Urinary bladder (tissue), 4 donors: ENCODE measurements around the gene KSR2. TPM values are rescaled to one million over a fixed set of nuclear protein-coding genes. Genes with fewer than 3 reads are reported as not detected.
"Not testable (repeated sequence)": the region's sequence is repeated elsewhere in the genome, so short reads cannot be mapped to it uniquely, and the experiment has no call there.

Experiments
- DNase-seq: peaks from one replicate; pipeline ENCODE4 v3.0.0-alpha.2; 2015; ENCODE audit errors: extremely low spot score
- H3K27ac ChIP-seq: one replicate; pipeline ENCODE4 v1.5.1; 2013; ENCODE audit warnings: low read depth, mild to moderate bottlenecking, moderate library complexity
- H3K36me3 ChIP-seq: one replicate; pipeline ENCODE4 v1.6.1; 2013; ENCODE audit warnings: mild to moderate bottlenecking, moderate library complexity; ENCODE audit not compliant: insufficient read depth
- H3K4me1 ChIP-seq: one replicate; pipeline ENCODE4 v1.6.1; 2013; ENCODE audit warnings: mild to moderate bottlenecking, moderate library complexity; ENCODE audit not compliant: insufficient read depth
- H3K4me3 ChIP-seq: one replicate; pipeline ENCODE4 v1.5.1; 2013; ENCODE audit warnings: low read depth, low read length
- WGBS: extraction: QIAGEN DNeasy Blood & Tissue Kit; methylation state at CpG from one replicate; pipeline ENCODE4 v1.1.7; 2013; 5-methylcytosine and 5-hydroxymethylcytosine counted together
- polyA plus RNA-seq: library from polyadenylated mRNA; stranded (reverse); fragments of 200-250 nt; gene quantifications from one replicate; pipeline ENCODE4 v1.2.3, GENCODE V29; 2013
- total RNA-seq: library from RNA; depleted of rRNA; stranded (reverse); fragments of >200 nt; gene quantifications from one replicate; pipeline ENCODE4 v1.2.3, GENCODE V29; 2014
- donor health status: healthy with polysubstance abuse.
- donor health status: healthy.

Gene KSR2
- total and polyA plus RNA-seq, 2 donors, result 0.05 to 0.32 TPM

DNA sequence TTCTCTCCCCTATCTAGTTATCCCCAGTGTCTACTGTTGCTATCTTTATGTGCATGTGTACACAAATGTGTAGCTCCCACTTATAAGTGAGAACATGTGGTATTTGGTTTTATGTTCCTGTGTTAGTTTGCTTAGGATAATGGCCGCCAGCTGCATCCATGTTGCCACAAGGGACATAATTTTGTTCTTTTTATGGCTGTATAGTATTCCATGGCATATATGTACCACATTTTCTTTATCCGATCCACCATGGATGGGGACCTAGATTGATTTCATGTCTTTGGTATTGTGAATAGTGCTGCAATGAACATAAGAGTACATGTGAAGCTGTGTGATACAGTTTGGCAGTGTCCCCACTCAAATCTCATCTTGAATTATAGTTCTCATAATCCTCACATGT is 218.1 kb downstream of the KSR2 start:
- 87% methylated on average over 2 of the region's 2 CpGs for WGBS
- no peak overlapping the region for H3K4me3 ChIP-seq
- no peaks in the 10 kb centered on the region for H3K36me3 ChIP-seq
- no peaks in the 10 kb centered on the region for H3K4me1 ChIP-seq
- no peak overlapping the region for H3K27ac ChIP-seq
- DNase-seq, result no peak

DNA sequence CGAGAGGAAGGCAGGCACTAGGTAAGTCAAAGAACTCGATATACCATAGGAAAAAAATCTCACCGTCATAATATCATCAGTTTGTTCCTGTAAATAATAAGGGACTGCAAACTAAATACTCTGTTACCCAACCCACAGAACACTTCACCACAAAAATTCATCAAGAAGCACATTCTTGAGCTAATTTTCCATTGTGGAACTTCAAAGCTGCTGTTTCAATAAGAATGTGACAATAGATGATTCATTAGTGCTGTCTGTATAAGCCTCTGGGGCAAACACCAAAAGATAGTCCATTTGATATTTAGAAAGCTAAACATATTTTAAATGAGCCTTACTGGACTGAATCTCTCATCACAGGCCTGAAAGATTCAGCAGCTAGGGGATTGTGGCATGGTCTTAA is 219.4 kb downstream of the KSR2 start:
- H3K27ac ChIP-seq, result no peak overlapping the region
- H3K36me3 ChIP-seq, result no peaks in the 10 kb centered on the region
- DNase-seq, result no peak
- no peak overlapping the region for H3K4me3 ChIP-seq
- no peaks in the 10 kb centered on the region for H3K4me1 ChIP-seq
- 79% methylated on average over 3 of the region's 3 CpGs for WGBS

- not testable (repeated sequence) for H3K4me3 ChIP-seq, H3K27ac ChIP-seq, DNase-seq, H3K4me1 ChIP-seq, H3K36me3 ChIP-seq
These were observed 222.4 kb downstream of the KSR2 start for GRCh38 chr12:117746358-117746757.

DNA sequence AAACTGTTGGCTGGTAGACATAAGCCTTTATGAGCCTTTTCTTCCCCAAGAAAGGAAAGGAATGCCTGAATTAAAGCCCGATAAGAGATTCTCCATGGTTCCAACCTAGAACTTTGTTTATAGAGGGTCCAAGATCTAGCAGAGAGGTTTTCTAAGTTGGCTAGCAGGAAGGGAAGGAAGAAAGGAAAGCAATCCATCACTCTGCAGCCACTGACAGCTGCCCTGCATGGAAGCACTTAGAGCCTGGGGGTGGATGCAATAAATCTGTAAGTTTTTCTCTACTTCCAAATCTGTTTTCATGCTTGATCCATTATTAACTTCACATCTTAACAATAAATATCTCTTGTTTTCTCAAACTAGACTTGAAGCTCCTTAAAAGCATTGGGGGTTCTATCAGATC is 224.4 kb downstream of the KSR2 start:
- Histone ChIP-seq H3K4me1 (no peaks in the 10 kb centered on the region), H3K4me3 (no peak overlapping the region), H3K36me3 (no peaks in the 10 kb centered on the region), H3K27ac (no peak overlapping the region)
- WGBS, result 0% methylated on average over 1 of the region's 1 CpG
- DNase-seq, result no peak

- H3K36me3 ChIP-seq, result no peaks in the 10 kb centered on the region
- H3K4me3 ChIP-seq, result no peak overlapping the region
- H3K27ac ChIP-seq, result no peak overlapping the region
- 94% methylated on average over 1 of the region's 1 CpG for WGBS
- DNase-seq, result no peak
- no peaks in the 10 kb centered on the region for H3K4me1 ChIP-seq
These were observed 225.0 kb downstream of the KSR2 start for GRCh38 chr12:117743761-117744160.

DNA sequence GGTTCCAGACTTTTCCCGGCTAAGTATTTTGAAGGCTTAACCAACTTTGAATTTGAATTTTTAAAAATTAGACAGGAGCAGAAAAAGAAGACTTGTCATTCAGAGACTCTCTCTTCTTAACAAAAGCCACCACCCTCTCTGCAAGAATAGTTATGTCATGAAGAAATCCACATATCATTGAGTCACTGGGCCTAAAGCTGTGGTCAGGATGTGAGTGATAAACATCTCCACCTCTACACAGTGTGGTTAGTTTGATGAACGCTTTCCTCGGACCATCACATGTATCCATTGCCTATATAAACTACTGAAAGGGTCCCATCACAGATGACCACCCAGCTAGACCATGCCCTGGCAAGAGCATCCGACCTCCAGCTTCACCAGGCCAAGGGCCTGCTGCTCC is 226.1 kb downstream of the KSR2 start:
- H3K27ac ChIP-seq, result no peak overlapping the region
- H3K4me3 ChIP-seq, result no peak overlapping the region
- DNase-seq, result no peak
- no peaks in the 10 kb centered on the region for H3K4me1 ChIP-seq
- WGBS, result 78% methylated on average over 4 of the region's 4 CpGs
- no peaks in the 10 kb centered on the region for H3K36me3 ChIP-seq

DNA sequence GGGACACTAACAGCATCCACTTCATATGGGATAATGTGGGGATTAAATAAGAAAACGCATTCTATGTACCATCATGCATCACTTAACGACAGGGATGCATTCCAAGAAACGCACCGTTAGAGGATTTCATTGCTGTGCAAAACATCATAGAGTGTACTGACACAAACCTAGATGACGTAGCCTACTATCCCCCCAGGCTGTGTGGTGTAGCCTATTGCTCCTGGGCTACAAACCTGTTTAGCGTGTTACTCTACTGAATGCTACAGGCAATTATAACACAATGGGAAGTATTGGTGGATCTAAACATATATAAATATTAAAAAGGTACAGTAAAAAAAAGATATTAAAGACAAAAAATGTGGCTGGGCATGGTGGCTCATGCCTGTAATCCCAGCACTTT is 230.6 kb downstream of the KSR2 start:
- Histone ChIP-seq H3K27ac (no peak overlapping the region), H3K4me3 (no peak overlapping the region), H3K4me1 (no peaks in the 10 kb centered on the region), H3K36me3 (no peaks in the 10 kb centered on the region)
- WGBS, result 87% methylated on average over 6 of the region's 6 CpGs
- no peak for DNase-seq

- DNase-seq, result no peak
- no peak overlapping the region for H3K4me3 ChIP-seq
- no peaks in the 10 kb centered on the region for H3K4me1 ChIP-seq
- no peak overlapping the region for H3K27ac ChIP-seq
- WGBS, result 62% methylated on average over 1 of the region's 1 CpG
- no peaks in the 10 kb centered on the region for H3K36me3 ChIP-seq
These were observed 235.3 kb downstream of the KSR2 start for GRCh38 chr12:117733549-117733805.

DNA sequence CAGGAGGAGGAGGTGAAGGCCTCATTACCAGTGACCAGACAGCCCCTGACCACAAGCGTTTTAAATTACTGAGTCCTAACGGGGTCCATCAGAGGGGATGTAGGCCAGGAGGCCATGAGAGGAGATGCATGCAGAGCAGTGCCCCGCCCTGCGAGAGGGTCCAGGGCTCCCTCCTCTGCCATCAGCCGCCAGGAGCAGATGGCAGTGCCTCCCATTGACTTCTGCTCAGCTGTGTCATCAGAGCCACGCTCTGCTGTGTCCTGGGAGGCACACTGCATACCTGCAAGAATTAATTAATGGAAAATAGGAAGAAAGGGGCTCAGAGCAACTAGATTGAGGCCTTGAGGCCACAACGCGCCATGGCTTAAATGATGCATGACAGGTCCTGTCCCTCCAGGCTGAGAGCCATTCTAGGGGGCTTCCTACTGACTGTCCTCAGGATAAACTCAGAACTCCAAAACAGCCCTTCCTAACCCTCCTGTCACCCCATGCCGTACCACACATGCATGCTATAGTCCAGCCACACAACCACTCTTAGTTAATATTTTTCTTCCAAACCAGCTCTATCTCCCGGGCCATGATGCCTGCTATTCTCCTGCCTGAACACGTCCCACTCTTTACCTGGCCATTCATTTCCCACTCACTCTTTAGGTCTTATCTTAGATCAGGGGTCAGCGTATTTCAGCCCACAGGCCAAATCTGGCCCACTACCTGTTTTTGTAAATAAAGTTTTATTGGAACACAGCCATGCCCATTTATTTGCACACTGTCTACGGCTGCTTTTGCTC is 235.8 kb downstream of the KSR2 start:
- H3K27ac ChIP-seq, result no peak overlapping the region
- WGBS, result 85% methylated on average over 13 of the region's 13 CpGs

DNA sequence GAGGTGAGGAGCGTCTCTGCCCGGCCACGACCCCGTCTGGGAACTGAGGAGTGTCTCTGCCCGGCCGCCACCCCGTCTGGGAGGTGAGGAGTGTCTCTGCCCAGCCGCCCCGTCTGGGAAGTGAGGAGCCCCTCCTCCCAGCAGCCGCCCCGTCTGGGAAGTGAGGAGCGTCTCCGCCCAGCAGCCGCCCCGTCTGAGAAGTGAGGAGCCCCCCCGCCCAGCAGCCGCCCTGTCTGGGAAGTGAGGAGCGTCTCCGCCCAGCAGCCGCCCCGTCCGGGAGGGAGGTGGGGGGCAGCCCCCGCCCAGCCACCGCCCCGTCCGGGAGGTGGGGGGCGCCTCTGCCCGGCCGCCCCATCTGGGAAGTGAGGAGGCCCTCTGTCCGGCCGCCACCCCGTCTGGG is 237.7 kb downstream of the KSR2 start:
- WGBS, result 89% methylated on average over 32 of the region's 32 CpGs
- H3K4me3 ChIP-seq, DNase-seq, H3K36me3 ChIP-seq, H3K27ac ChIP-seq, H3K4me1 ChIP-seq: not testable (repeated sequence)

More for the DNA sequence above, 235.8 kb downstream of the KSR2 start:
- DNase-seq, result no peak
- Histone ChIP-seq H3K4me1 (no peaks in the 10 kb centered on the region), H3K4me3 (no peak overlapping the region), H3K36me3 (no peaks in the 10 kb centered on the region)

DNA sequence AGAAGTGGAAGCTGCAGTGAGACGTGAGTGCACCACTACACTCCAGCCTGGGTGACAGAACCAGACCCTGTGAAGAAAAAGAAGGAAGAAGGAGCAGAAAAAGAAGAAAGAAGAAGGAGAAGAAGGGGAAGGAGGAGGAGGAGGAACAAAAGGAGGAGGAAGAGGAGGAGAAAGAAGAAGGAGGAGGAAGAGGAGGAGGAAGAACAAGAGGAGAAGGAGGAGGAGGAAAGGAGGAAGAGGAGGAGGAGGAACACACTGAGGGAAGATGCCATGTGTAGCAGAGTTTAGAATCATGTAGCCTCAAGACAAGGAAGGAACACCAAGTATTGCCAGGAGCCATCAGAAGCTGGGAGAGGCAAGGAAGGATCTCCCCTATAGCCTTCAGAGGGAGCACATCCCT is 241.5 kb downstream of the KSR2 start:
- Histone ChIP-seq H3K27ac (no peak overlapping the region), H3K4me1 (no peaks in the 10 kb centered on the region), H3K4me3 (no peak overlapping the region), H3K36me3 (no peaks in the 10 kb centered on the region)
- no peak for DNase-seq
- WGBS, result 68% methylated on average over 1 of the region's 1 CpG

DNA sequence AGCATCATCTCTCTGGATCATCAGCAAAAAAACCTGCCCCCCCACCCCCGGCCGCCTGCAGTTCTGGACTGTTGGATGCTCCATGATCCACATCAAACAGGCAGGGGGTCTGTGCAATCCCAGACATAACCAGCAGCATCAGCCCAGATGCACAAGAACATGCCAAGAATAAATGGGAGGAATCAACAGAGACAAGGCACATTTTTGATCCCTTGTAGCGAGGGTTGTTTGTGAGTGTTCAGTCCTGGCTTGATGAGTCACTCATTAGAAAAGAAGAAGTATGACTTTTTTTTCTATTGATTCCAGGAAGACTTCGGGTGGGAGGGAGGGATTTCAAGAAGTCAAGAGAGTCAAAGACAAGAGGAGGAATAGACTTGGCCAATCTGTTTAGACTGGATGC is 244.2 kb downstream of the KSR2 start:
- H3K4me3 ChIP-seq, result no peak overlapping the region
- no peaks in the 10 kb centered on the region for H3K36me3 ChIP-seq
- H3K4me1 ChIP-seq, result no peaks in the 10 kb centered on the region
- WGBS, result 51% methylated on average over 4 of the region's 4 CpGs
- no peak for DNase-seq
- H3K27ac ChIP-seq, result no peak overlapping the region

- WGBS, result 47% methylated on average over 4 of the region's 4 CpGs
- Histone ChIP-seq H3K4me1 (no peaks in the 10 kb centered on the region), H3K27ac (no peak overlapping the region), H3K4me3 (no peak overlapping the region), H3K36me3 (no peaks in the 10 kb centered on the region)
- no peak for DNase-seq
These were observed 250.2 kb downstream of the KSR2 start for GRCh38 chr12:117718559-117718958.

- DNase-seq, result no peak
- 48% methylated on average over 1 of the region's 1 CpG for WGBS
- H3K36me3 ChIP-seq, result no peaks in the 10 kb centered on the region
These were observed 250.6 kb downstream of the KSR2 start for GRCh38 chr12:117718141-117718540.

DNA sequence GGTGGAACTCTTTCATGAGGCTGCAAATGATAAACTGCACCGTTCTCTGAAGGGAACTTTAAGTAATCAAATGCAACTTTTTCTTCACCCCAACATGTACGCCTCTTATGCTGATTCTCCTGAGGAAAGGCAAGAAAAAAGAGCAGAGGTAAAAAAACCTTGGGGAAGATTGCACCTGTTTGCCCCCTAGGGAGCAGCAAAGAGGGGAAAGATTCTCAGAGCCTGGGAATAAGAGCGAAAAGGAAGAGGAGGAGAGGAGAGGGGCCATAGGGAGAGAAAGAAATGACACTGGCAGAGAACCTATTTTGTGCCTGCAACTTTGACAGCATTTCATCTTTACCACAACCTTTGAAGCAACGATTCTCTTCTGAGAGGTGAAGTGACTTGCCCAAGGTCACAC is 254.6 kb downstream of the KSR2 start:
- no peak overlapping the region for H3K4me3 ChIP-seq
- no peak for DNase-seq
- 48% methylated on average over 4 of the region's 4 CpGs for WGBS
- H3K36me3 ChIP-seq, result no peaks in the 10 kb centered on the region
- no peak overlapping the region for H3K27ac ChIP-seq
- no peaks in the 10 kb centered on the region for H3K4me1 ChIP-seq

More at GRCh38 chr12:117718141-117718540, 250.6 kb downstream of the KSR2 start:
- Histone ChIP-seq H3K27ac (no peak overlapping the region), H3K4me1 (no peaks in the 10 kb centered on the region), H3K4me3 (no peak overlapping the region)
